ENCODE measurements around the gene PHLPP1. TPM values are rescaled to one million over a fixed set of nuclear protein-coding genes. Genes with fewer than 3 reads are reported as not detected.

The PHLPP1 gene
- polyA plus RNA-seq, 2 of the 4 experiments (the other 2 are of a cell fraction): 6.5 to 12.1 TPM

GRCh38 chr18:62760403-62760734, 45.0 kb downstream of the PHLPP1 start:
- DNase-seq (ENCODE audit: low read depth in 1 of 2, low spot score in 1 of 2) (no peak), FAIRE-seq (no peak), ATAC-seq (no peak)
- CTCF ChIA-PET: interaction anchor here (0.7 kb wide), 1 partner anchor 43 kb away, joined by 3 read pairs; no protein-coding TSS in a partner anchor
- TF ChIP-seq, protein P1, sequence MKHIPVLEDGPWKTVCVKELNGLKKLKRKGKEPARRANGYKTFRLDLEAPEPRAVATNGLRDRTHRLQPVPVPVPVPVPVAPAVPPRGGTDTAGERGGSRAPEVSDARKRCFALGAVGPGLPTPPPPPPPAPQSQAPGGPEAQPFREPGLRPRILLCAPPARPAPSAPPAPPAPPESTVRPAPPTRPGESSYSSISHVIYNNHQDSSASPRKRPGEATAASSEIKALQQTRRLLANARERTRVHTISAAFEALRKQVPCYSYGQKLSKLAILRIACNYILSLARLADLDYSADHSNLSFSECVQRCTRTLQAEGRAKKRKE (CRISPR knock-in tag; IDR thresholded peaks at IDR 0.05; ENCODE audit: low read depth): no peak
- TF ChIP-seq ZSCAN20 (CRISPR knock-in tag; IDR thresholded peaks at IDR 0.05) (no peak), FOXS1 (CRISPR knock-in tag; IDR thresholded peaks at IDR 0.05) (no peak), HOXB5 (CRISPR knock-in tag; IDR thresholded peaks at IDR 0.05) (no peak), KDM1A (IDR thresholded peaks at IDR 0.05; ENCODE audit: low read depth) (no peak), NFE2L2 (conservative IDR thresholded peaks at IDR 0.05; ENCODE audit: low read length) (no peak)
- Histone ChIP-seq H3K4me2 (peak overlapping the region; percentile 40), H3K4me1 (peaks cover 36% of the 10 kb centered on the region), H3K27ac (peak overlapping the region in 1 of 2 experiments; percentile 47; a peak in 1 of 6 replicates), H3K4me3 (no peak overlapping the region), H3K9me3 (no peaks in the 10 kb centered on the region)
- POLR2A ChIA-PET: no interaction called here
- WGBS (ENCODE audit: missing lambda C conversion rate): 91% methylated on average over 5 of the region's 5 CpGs

DNA sequence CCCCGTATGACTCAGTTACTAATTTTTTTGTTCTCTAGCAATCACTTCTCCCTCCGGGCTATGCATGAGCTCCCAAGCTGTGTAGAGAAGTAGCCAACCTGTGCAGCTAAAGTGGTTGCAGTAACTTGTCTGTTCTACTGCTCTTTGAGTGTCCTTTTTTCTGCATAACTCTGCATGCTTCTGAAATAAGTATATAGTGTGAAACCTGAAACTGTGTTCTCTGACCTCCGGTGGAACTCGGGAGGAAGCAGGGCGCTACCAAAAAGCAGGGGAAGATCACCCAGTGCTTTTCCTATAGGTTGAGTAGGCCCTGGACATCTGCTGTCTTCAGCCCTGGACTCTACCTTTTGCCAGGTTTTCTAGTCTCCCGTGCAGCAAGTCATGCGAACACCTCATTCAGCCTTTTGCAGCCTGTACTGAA, 47.8 kb downstream of the PHLPP1 start:
- no peak; a peak in 1 of 6 replicates for ATAC-seq
- 0 out of 6 replicates have a peak overlapping the region, but pooled peaks of 1 of the 2 experiments have one; percentile 22 for H3K27ac ChIP-seq
- FAIRE-seq: no peak
- WGBS (ENCODE audit: missing lambda C conversion rate): 62% methylated on average over 7 of the region's 7 CpGs
- POLR2A ChIA-PET: no interaction called here
- CTCF ChIA-PET: interaction anchor here (1.1 kb wide), 1 partner anchor 219 kb away, joined by 3 read pairs; no protein-coding TSS in a partner anchor
- H3K4me1 ChIP-seq: peaks cover 56% of the 10 kb centered on the region
- peak overlapping the region; percentile 36 for H3K4me2 ChIP-seq
- TF ChIP-seq SMC3 (IDR thresholded peaks at IDR 0.05) (no peak), KDM1A (IDR thresholded peaks at IDR 0.05; ENCODE audit: low read depth) (no peak), MYC (IDR thresholded peaks at IDR 0.05; ENCODE audit: borderline replicate concordance, low read length) (no peak), ZSCAN20 (CRISPR knock-in tag; IDR thresholded peaks at IDR 0.05) (no peak), MAFK (IDR thresholded peaks at IDR 0.05; ENCODE audit: partially characterized antibody) (no peak), PBX3 (IDR thresholded peaks at IDR 0.05) (no peak), POLR2A (IDR thresholded peaks at IDR 0.05; ENCODE audit: low read length) (no peak), EHF (CRISPR knock-in tag; IDR thresholded peaks at IDR 0.05) (no peak), NFE2L2 (conservative IDR thresholded peaks at IDR 0.05; ENCODE audit: low read length) (no peak), CTCF (IDR thresholded peaks at IDR 0.05) (no peak), HOXB13 (CRISPR knock-in tag; IDR thresholded peaks at IDR 0.05; ENCODE audit: low read depth) (no peak), RARB (CRISPR knock-in tag; IDR thresholded peaks at IDR 0.05) (no peak), FOSB (CRISPR knock-in tag; IDR thresholded peaks at IDR 0.05) (no peak), NR3C1 (IDR thresholded peaks at IDR 0.05) (no peak)
- DNase-seq (ENCODE audit: low read depth in 1 of 2, low spot score in 1 of 2): no peak
- no peaks in the 10 kb centered on the region for H3K9me3 ChIP-seq
- no peak overlapping the region for H3K4me3 ChIP-seq

DNA sequence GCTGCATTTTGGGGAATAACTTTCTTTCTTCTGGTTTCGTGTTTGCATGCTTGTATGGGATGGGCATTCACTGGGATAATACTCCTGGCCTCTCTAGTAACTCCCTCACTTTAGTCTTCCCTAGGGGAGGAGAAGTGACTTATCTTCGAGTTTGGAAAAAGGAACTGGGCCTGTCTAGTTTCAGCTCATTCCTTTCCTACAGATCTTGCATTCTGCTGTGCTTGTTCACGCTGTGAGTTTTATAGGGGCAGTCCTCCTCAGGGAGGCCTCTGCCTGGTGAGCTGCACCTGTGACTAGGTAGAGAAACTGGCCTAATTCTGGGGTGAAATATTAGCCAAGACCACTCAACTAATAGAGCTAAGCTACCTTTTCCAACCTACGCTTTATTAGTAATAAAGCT, 50.9 kb downstream of the PHLPP1 start:
- no peaks in the 10 kb centered on the region for H3K9me3 ChIP-seq
- no peak overlapping the region for H3K4me2 ChIP-seq
- CTCF ChIA-PET: interaction anchor here (0.9 to 1.5 kb wide), 3 partner anchors 8 to 112 kb away, joined by 3 read pairs; no protein-coding TSS in a partner anchor
- POLR2A ChIA-PET: interaction anchor here (1.1 kb wide), 1 partner anchor 13 kb away, joined by 3 read pairs; no protein-coding TSS in a partner anchor
- no peak overlapping the region for H3K27ac ChIP-seq
- H3K4me3 ChIP-seq: no peak overlapping the region
- 91% methylated on average over 4 of the region's 4 CpGs for WGBS (ENCODE audit: missing lambda C conversion rate)
- peaks cover 47% of the 10 kb centered on the region for H3K4me1 ChIP-seq
- ATAC-seq (no peak), FAIRE-seq (no peak), DNase-seq (ENCODE audit: low read depth in 1 of 2, low spot score in 1 of 2) (no peak)
- no peak for TF ChIP-seq CHD2 (IDR thresholded peaks at IDR 0.05; ENCODE audit: low read length, partially characterized antibody)
- TF ChIP-seq ZFP36 (IDR thresholded peaks at IDR 0.05; ENCODE audit: borderline replicate concordance, partially characterized antibody): no peak
- TF ChIP-seq, protein P2, sequence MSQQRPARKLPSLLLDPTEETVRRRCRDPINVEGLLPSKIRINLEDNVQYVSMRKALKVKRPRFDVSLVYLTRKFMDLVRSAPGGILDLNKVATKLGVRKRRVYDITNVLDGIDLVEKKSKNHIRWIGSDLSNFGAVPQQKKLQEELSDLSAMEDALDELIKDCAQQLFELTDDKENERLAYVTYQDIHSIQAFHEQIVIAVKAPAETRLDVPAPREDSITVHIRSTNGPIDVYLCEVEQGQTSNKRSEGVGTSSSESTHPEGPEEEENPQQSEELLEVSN (IDR thresholded peaks at IDR 0.05; ENCODE audit: borderline replicate concordance, low read depth): no peak
- no peak for TF ChIP-seq FOSL2 (IDR thresholded peaks at IDR 0.05)
- TF ChIP-seq FOSL2 (CRISPR knock-in tag; IDR thresholded peaks at IDR 0.05): no peak
- no peak for TF ChIP-seq RAD21 (conservative IDR thresholded peaks at IDR 0.05 in 1 of 2, IDR thresholded peaks at IDR 0.05 in 1 of 2)
- no peak for TF ChIP-seq KDM1A (IDR thresholded peaks at IDR 0.05; ENCODE audit: low read depth)
- TF ChIP-seq REST (IDR thresholded peaks at IDR 0.05): no peak
- TF ChIP-seq MYC (IDR thresholded peaks at IDR 0.05; ENCODE audit: borderline replicate concordance, low read length): no peak
- TF ChIP-seq RFX5 (IDR thresholded peaks at IDR 0.05): no peak
- TF ChIP-seq ZC3H11A (IDR thresholded peaks at IDR 0.05): no peak
- TF ChIP-seq RNF2 (IDR thresholded peaks at IDR 0.05; ENCODE audit: borderline replicate concordance, low read depth): no peak
